Measurements from ENCODE around the gene SDHC.

SDHC gene, protein sequence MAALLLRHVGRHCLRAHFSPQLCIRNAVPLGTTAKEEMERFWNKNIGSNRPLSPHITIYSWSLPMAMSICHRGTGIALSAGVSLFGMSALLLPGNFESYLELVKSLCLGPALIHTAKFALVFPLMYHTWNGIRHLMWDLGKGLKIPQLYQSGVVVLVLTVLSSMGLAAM

DNA sequence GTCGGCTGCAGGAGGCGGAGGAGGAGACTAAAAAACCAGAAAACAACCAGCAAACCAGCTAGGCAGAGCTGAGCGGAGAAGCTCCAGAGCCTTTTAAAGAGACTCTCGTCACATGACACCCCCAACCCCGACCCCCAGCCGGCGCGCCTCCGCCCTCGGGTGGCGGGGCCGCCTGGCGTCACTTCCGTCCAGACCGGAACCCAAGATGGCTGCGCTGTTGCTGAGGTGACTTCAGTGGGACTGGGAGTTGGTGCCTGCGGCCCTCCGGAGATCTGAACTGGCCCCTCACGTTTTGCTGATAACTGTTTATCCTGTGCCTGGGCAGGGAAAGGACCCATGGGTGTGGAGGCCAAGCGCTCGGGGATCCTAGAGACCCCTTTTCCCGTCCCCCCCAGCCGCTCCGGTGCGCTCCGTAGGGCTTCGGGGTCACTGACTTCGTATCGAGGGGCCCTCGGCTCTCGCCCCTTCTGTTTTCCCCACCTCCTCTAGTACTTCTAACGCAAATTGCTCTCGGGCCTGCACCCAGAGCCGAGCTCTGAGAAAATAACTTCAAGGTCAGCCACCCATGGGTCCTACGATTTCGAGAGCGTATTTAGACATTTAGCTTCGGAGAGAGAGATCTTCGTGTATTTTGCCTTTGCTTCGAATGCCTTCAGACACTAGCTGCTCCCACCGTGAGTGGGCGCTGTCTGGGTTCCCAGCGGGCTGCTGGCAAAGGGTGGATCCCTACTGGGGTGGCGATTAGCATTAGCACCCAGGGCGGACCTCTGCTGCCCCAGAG is at the start of gene SDHC:
TSS of gene SDHC (plus strand) at position 181 of the 781 bp plus-strand sequence. CDS start at position 206, 25 bp downstream.
- H3K9me3 ChIP-seq (ENCODE audit: control insufficient read depth in 1 of 2, low read length in 2 of 2), result no peaks in the 10 kb centered on the region
- peak within 1 kb of the TSS; percentile 78 for H3K27ac ChIP-seq (ENCODE audit: low read depth, low read length)
- peak within 1 kb of the TSS; percentile 99 for H3K9ac ChIP-seq (ENCODE audit: low read depth in 1 of 2, low read length in 2 of 2)
- peak within 1 kb of the TSS; percentile 89 to 92 for H3K4me3 ChIP-seq (ENCODE audit: low read depth in 1 of 2, low read length in 2 of 2)
- H3K4me1 ChIP-seq (ENCODE audit: control insufficient read depth in 1 of 2, insufficient read depth in 2 of 2, low read length in 2 of 2), result peaks cover 17 to 23% of the 10 kb centered on the region in 2 donors
- no peaks in the 10 kb centered on the region for H3K27me3 ChIP-seq (ENCODE audit: control insufficient read depth in 1 of 2, insufficient read depth in 2 of 2, low read length in 2 of 2)
- H3K36me3 ChIP-seq (ENCODE audit: control insufficient read depth in 1 of 2, insufficient read depth in 2 of 2, low read length in 2 of 2), result no peaks in the 10 kb centered on the region

DNA sequence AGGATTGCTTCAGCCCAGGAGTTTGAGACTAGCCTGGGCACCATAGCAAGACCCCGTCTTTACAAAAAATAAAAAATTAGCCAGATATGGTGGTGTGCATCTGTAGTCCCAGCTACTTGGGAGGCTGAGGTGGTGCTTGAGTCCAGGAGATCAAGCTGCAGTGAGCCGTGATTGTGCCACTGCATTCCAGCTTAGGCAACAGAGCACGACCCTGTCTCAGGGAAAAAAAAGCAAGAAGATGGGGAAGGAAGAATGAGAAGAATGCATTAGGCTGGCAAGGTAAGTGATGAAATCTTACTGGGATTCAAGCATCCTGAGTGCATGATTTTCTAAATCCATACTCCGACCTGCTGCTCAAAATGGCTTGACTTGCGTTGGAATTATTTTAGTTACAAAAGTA is 48.9 kb upstream of the SDHC start:
- Histone ChIP-seq H3K27me3 (ENCODE audit: control insufficient read depth in 1 of 2, insufficient read depth in 2 of 2, low read length in 2 of 2) (peaks cover 3 to 5% of the 10 kb centered on the region in 2 donors), H3K36me3 (ENCODE audit: control insufficient read depth in 1 of 2, insufficient read depth in 2 of 2, low read length in 2 of 2) (no peaks in the 10 kb centered on the region), H3K9ac (ENCODE audit: low read depth in 1 of 2, low read length in 2 of 2) (no peak overlapping the region), H3K4me1 (ENCODE audit: control insufficient read depth in 1 of 2, insufficient read depth in 2 of 2, low read length in 2 of 2) (peaks cover 6 to 15% of the 10 kb centered on the region in 2 donors), H3K27ac (ENCODE audit: low read depth, low read length) (no peak overlapping the region), H3K4me3 (ENCODE audit: low read depth in 1 of 2, low read length in 2 of 2) (no peak overlapping the region), H3K9me3 (ENCODE audit: control insufficient read depth in 1 of 2, low read length in 2 of 2) (no peaks in the 10 kb centered on the region)

DNA sequence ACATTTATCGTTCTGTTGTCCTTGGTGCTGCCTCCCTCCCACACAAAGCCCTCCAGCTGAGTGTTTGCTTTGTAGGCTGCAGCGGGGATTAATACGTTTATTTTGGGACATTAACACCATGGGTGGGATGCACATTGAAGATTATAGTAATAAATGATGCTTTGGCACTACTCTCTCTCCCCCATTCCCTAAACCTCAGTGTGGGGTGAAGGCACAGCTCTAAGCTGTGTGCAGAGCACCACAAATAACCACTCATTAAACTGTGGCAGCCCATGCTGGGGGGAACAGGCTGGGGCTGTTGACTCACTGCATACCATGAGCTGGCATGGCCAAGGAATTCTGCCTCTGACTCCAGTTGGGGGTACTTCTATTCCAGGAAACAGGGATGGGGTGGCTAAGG is 48.0 kb upstream of the SDHC start:
- no peaks in the 10 kb centered on the region for H3K9me3 ChIP-seq (ENCODE audit: control insufficient read depth in 1 of 2, low read length in 2 of 2)
- H3K27me3 ChIP-seq (ENCODE audit: control insufficient read depth in 1 of 2, insufficient read depth in 2 of 2, low read length in 2 of 2), result peaks cover 0 to 4% of the 10 kb centered on the region in 2 donors
- H3K27ac ChIP-seq (ENCODE audit: low read depth, low read length), result no peak overlapping the region

DNA sequence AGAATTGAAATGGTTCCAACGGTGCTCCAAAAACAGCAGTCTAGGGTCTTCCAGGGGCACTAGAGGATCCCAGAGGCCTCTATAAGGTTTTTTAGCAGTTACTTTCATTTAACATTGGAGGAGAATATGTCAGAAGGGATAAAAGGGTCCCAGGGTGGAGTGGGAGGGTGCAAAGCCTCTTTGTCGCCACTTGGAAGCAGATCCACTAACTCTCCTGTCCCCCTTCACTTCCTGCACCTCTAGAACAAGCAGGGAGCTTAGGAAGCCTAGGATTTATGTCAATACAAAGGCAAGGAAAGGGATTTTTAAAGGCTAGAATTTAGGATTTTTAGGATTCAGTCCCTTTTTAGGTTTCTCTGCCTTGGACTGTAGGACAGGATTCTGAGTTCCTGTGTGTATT is 47.3 kb upstream of the SDHC start:
- Histone ChIP-seq H3K4me1 (ENCODE audit: control insufficient read depth in 1 of 2, insufficient read depth in 2 of 2, low read length in 2 of 2) (no peaks in the 10 kb centered on the region), H3K4me3 (ENCODE audit: low read depth in 1 of 2, low read length in 2 of 2) (no peak overlapping the region), H3K9me3 (ENCODE audit: control insufficient read depth in 1 of 2, low read length in 2 of 2) (no peaks in the 10 kb centered on the region), H3K9ac (ENCODE audit: low read depth in 1 of 2, low read length in 2 of 2) (no peak overlapping the region), H3K36me3 (ENCODE audit: control insufficient read depth in 1 of 2, insufficient read depth in 2 of 2, low read length in 2 of 2) (no peaks in the 10 kb centered on the region), H3K27me3 (ENCODE audit: control insufficient read depth in 1 of 2, insufficient read depth in 2 of 2, low read length in 2 of 2) (no peaks in the 10 kb centered on the region), H3K27ac (ENCODE audit: low read depth, low read length) (no peak overlapping the region)

More for the DNA sequence above, 48.0 kb upstream of the SDHC start:
- Histone ChIP-seq H3K4me3 (ENCODE audit: low read depth in 1 of 2, low read length in 2 of 2) (no peak overlapping the region), H3K36me3 (ENCODE audit: control insufficient read depth in 1 of 2, insufficient read depth in 2 of 2, low read length in 2 of 2) (no peaks in the 10 kb centered on the region), H3K4me1 (ENCODE audit: control insufficient read depth in 1 of 2, insufficient read depth in 2 of 2, low read length in 2 of 2) (peaks cover 4 to 6% of the 10 kb centered on the region in 2 donors), H3K9ac (ENCODE audit: low read depth in 1 of 2, low read length in 2 of 2) (no peak overlapping the region)

DNA sequence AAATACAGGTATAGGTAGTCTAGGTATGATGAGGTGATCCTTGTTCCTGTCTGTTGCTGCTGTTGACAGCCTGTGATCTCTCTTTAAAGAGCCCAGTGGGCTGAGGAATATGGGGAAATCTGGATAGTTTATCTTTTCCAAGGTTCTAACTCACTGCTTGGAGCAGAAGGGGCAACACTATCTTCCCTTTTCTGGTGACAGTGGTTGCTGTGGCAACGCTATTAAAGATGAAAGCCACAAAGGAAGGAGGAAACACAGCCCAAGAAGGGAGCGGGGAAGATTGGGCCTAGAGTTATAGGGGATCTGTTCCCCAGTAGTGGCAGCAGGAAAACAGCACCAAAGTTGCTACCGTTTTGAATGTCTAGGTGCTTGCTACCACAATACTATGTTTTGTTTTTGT is 46.9 kb upstream of the SDHC start:
- Histone ChIP-seq H3K27me3 (ENCODE audit: control insufficient read depth in 1 of 2, insufficient read depth in 2 of 2, low read length in 2 of 2) (no peaks in the 10 kb centered on the region), H3K4me1 (ENCODE audit: control insufficient read depth in 1 of 2, insufficient read depth in 2 of 2, low read length in 2 of 2) (no peaks in the 10 kb centered on the region), H3K9ac (ENCODE audit: low read depth in 1 of 2, low read length in 2 of 2) (no peak overlapping the region), H3K27ac (ENCODE audit: low read depth, low read length) (no peak overlapping the region), H3K36me3 (ENCODE audit: control insufficient read depth in 1 of 2, insufficient read depth in 2 of 2, low read length in 2 of 2) (no peaks in the 10 kb centered on the region), H3K9me3 (ENCODE audit: control insufficient read depth in 1 of 2, low read length in 2 of 2) (no peaks in the 10 kb centered on the region), H3K4me3 (ENCODE audit: low read depth in 1 of 2, low read length in 2 of 2) (no peak overlapping the region)

DNA sequence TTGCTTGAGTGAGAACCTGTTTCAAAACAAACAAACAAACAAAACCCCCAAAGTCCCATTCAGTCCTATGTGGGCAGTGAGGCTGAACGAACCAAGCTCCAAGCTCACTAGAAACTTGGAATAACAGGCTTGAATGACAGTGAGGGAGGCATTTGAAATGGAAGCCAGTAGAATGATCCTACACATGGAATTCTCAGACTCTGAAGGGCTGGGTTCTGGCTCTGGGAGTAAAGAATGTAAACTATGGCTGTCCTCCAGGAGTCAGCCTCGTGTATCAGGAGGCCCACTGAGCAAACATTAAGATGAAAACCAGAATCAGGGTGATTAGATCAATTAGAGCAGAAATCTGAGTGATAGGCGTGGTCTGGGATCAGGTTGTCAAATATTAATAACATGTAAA is 40.8 kb upstream of the SDHC start:
- H3K4me1 ChIP-seq (ENCODE audit: control insufficient read depth in 1 of 2, insufficient read depth in 2 of 2, low read length in 2 of 2), result no peaks in the 10 kb centered on the region
- no peaks in the 10 kb centered on the region for H3K9me3 ChIP-seq (ENCODE audit: control insufficient read depth in 1 of 2, low read length in 2 of 2)
- H3K4me3 ChIP-seq (ENCODE audit: low read depth in 1 of 2, low read length in 2 of 2), result no peak overlapping the region
- H3K27me3 ChIP-seq (ENCODE audit: control insufficient read depth in 1 of 2, insufficient read depth in 2 of 2, low read length in 2 of 2), result no peaks in the 10 kb centered on the region
- no peaks in the 10 kb centered on the region for H3K36me3 ChIP-seq (ENCODE audit: control insufficient read depth in 1 of 2, insufficient read depth in 2 of 2, low read length in 2 of 2)
- H3K9ac ChIP-seq (ENCODE audit: low read depth in 1 of 2, low read length in 2 of 2), result no peak overlapping the region
- H3K27ac ChIP-seq (ENCODE audit: low read depth, low read length), result no peak overlapping the region

DNA sequence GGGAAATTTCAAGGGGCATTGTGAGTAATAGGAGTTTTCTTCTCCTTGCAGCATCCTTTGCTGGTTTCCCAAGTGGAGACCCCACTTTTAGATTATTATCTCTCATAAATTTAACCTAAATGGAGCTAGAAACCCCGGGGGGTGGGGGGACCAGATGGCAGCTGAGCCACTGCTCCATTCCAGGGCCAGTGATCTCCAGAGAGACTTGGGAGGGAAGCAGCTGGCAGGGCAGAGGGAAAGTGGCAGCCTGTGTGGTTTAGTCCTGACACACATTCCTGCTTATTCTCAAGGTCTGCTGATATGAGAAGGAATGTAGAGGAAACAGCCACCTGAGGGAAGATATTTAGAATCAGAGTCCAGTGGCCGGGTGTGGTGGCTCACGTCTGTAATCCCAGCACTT is 39.3 kb upstream of the SDHC start:
- Histone ChIP-seq H3K9ac (ENCODE audit: low read depth in 1 of 2, low read length in 2 of 2) (no peak overlapping the region), H3K4me1 (ENCODE audit: control insufficient read depth in 1 of 2, insufficient read depth in 2 of 2, low read length in 2 of 2) (no peaks in the 10 kb centered on the region), H3K27me3 (ENCODE audit: control insufficient read depth in 1 of 2, insufficient read depth in 2 of 2, low read length in 2 of 2) (no peaks in the 10 kb centered on the region), H3K27ac (ENCODE audit: low read depth, low read length) (no peak overlapping the region), H3K4me3 (ENCODE audit: low read depth in 1 of 2, low read length in 2 of 2) (no peak overlapping the region), H3K9me3 (ENCODE audit: control insufficient read depth in 1 of 2, low read length in 2 of 2) (no peaks in the 10 kb centered on the region), H3K36me3 (ENCODE audit: control insufficient read depth in 1 of 2, insufficient read depth in 2 of 2, low read length in 2 of 2) (no peaks in the 10 kb centered on the region)

DNA sequence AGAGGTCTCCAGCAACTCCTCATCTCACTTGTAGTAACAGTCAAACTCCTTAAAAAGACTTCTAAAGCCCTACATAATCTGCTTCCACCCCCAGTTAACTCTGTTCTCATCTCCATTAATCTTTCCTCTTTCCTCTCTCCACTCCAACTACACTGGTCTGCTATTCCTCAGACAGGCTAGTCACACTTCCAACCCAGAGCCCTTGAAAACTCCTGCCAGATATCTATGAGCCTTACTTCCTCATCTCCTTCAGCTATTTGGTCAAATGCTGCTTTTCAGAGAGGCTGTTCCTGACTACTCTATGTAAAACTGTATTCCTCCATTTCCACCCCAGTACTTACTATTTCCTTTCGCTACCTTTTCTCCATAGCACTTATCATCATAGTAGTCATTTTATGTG is 31.2 kb upstream of the SDHC start:
- Histone ChIP-seq H3K9me3 (ENCODE audit: control insufficient read depth in 1 of 2, low read length in 2 of 2) (no peaks in the 10 kb centered on the region), H3K4me1 (ENCODE audit: control insufficient read depth in 1 of 2, insufficient read depth in 2 of 2, low read length in 2 of 2) (peaks cover 0 to 7% of the 10 kb centered on the region in 2 donors)

DNA sequence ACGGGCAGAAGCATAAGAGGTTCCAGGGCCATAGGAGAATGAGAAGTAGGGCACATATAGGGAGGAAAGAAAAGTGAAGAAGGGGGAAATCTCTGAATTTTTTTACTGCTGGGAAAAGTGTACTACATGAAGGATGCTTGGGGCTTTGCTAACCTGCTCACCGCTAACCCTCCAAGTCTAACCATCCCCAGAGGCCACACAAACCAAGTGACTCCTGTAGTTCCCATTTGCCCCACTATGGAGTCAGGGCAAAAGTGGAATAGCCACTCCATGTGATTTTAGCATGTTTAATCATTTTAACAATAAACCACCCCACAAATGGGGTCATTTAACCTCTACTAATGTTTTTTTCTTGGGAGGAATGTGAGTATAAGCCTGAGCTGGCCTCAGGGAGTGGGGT is 29.1 kb upstream of the SDHC start:
- H3K4me1 ChIP-seq (ENCODE audit: control insufficient read depth in 1 of 2, insufficient read depth in 2 of 2, low read length in 2 of 2), result peaks cover 0 to 7% of the 10 kb centered on the region in 2 donors

More for the DNA sequence above, 31.2 kb upstream of the SDHC start:
- H3K36me3 ChIP-seq (ENCODE audit: control insufficient read depth in 1 of 2, insufficient read depth in 2 of 2, low read length in 2 of 2), result no peaks in the 10 kb centered on the region
- no peak overlapping the region for H3K4me3 ChIP-seq (ENCODE audit: low read depth in 1 of 2, low read length in 2 of 2)
- H3K27ac ChIP-seq (ENCODE audit: low read depth, low read length), result no peak overlapping the region
- H3K9ac ChIP-seq (ENCODE audit: low read depth in 1 of 2, low read length in 2 of 2), result no peak overlapping the region
- no peaks in the 10 kb centered on the region for H3K27me3 ChIP-seq (ENCODE audit: control insufficient read depth in 1 of 2, insufficient read depth in 2 of 2, low read length in 2 of 2)

DNA sequence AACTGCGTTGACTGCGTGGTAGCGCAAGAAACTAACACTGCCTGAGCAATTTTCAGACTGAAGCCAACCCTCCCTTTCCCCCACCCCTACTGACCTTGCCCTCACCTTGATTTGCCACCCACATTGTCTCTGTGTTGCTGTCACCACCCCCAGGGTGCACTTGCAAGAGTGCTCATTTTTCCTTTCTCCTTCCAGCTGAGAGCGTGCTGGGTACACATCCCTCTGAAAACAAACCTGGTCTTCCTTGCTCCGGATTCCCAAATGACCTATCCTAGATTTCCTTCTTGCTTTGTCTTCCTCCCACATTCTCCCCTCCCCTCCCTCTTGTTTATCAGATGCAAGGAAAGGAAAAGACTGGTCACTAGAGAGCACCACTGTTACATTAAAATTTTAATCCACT is 28.7 kb upstream of the SDHC start:
- no peak overlapping the region for H3K9ac ChIP-seq (ENCODE audit: low read depth in 1 of 2, low read length in 2 of 2)
- no peaks in the 10 kb centered on the region for H3K36me3 ChIP-seq (ENCODE audit: control insufficient read depth in 1 of 2, insufficient read depth in 2 of 2, low read length in 2 of 2)

More for the DNA sequence above, 29.1 kb upstream of the SDHC start:
- no peaks in the 10 kb centered on the region for H3K36me3 ChIP-seq (ENCODE audit: control insufficient read depth in 1 of 2, insufficient read depth in 2 of 2, low read length in 2 of 2)
- H3K9me3 ChIP-seq (ENCODE audit: control insufficient read depth in 1 of 2, low read length in 2 of 2), result no peaks in the 10 kb centered on the region
- no peaks in the 10 kb centered on the region for H3K27me3 ChIP-seq (ENCODE audit: control insufficient read depth in 1 of 2, insufficient read depth in 2 of 2, low read length in 2 of 2)
- H3K27ac ChIP-seq (ENCODE audit: low read depth, low read length), result no peak overlapping the region
- H3K4me3 ChIP-seq (ENCODE audit: low read depth in 1 of 2, low read length in 2 of 2), result no peak overlapping the region
- no peak overlapping the region for H3K9ac ChIP-seq (ENCODE audit: low read depth in 1 of 2, low read length in 2 of 2)

More for the DNA sequence above, 28.7 kb upstream of the SDHC start:
- Histone ChIP-seq H3K27ac (ENCODE audit: low read depth, low read length) (no peak overlapping the region), H3K4me3 (ENCODE audit: low read depth in 1 of 2, low read length in 2 of 2) (no peak overlapping the region), H3K9me3 (ENCODE audit: control insufficient read depth in 1 of 2, low read length in 2 of 2) (no peaks in the 10 kb centered on the region), H3K4me1 (ENCODE audit: control insufficient read depth in 1 of 2, insufficient read depth in 2 of 2, low read length in 2 of 2) (peaks cover 0 to 7% of the 10 kb centered on the region in 2 donors), H3K27me3 (ENCODE audit: control insufficient read depth in 1 of 2, insufficient read depth in 2 of 2, low read length in 2 of 2) (no peaks in the 10 kb centered on the region)

Data from duodenal mucosa (tissue), 2 donors.